Coronary artery (tissue), 2 donors: Measurements from ENCODE around the gene RAB8A.
"Not testable (repeated sequence)": the region's sequence is repeated elsewhere in the genome, so short reads cannot be mapped to it uniquely, and the experiment has no call there.

Experiments
- DNase-seq: peaks from one replicate; pipeline ENCODE4 v3.0.0-alpha.2; 2017; ENCODE audit warnings: low spot score
- H3K27ac ChIP-seq, 2 donors: fragments of 200-600 bp; sonication (generic); one replicate each; pipeline ENCODE4 v1.5.1; 2016 to 2019
- H3K4me3 ChIP-seq: fragments of 200-600 bp; sonication (generic); 2 replicates; pipeline ENCODE4 v1.5.1; 2016; ENCODE audit warnings: mild to moderate bottlenecking, moderate library complexity
- TF ChIP-seq, protein P1 (sequence below): fragments of 200-600 bp; sonication (generic); IDR thresholded peaks from one replicate; pipeline ENCODE4 v1.5.1; 2019; ENCODE audit warnings: antibody characterized with exemption

RAB8A gene

DNA sequence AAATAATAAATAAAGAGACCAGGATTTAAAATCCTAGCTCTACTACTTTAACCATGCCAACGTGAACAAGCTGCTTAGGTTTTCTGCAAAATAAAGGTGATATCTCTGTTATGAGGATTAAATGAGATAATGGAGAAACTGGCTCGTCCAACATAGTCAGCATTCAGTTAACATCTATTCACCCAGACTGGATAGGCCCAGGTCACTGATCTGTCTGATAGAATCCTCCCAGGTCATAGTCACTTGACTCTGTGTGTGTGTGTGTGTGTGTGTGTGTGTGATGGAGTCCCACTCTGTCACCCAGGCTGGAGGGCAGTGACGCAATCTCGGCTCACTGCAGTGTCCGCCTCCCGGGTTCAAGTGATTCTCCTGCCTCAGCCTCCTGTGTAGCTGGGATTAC lies 12.9 kb upstream of the RAB8A start:
- H3K27ac ChIP-seq, result peak overlapping the region in 1 of 2 donors; percentile 24
- no peak overlapping the region for H3K4me3 ChIP-seq
- TF ChIP-seq, protein P1, sequence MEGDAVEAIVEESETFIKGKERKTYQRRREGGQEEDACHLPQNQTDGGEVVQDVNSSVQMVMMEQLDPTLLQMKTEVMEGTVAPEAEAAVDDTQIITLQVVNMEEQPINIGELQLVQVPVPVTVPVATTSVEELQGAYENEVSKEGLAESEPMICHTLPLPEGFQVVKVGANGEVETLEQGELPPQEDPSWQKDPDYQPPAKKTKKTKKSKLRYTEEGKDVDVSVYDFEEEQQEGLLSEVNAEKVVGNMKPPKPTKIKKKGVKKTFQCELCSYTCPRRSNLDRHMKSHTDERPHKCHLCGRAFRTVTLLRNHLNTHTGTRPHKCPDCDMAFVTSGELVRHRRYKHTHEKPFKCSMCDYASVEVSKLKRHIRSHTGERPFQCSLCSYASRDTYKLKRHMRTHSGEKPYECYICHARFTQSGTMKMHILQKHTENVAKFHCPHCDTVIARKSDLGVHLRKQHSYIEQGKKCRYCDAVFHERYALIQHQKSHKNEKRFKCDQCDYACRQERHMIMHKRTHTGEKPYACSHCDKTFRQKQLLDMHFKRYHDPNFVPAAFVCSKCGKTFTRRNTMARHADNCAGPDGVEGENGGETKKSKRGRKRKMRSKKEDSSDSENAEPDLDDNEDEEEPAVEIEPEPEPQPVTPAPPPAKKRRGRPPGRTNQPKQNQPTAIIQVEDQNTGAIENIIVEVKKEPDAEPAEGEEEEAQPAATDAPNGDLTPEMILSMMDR, result no peak
- DNase-seq, result no peak

DNA sequence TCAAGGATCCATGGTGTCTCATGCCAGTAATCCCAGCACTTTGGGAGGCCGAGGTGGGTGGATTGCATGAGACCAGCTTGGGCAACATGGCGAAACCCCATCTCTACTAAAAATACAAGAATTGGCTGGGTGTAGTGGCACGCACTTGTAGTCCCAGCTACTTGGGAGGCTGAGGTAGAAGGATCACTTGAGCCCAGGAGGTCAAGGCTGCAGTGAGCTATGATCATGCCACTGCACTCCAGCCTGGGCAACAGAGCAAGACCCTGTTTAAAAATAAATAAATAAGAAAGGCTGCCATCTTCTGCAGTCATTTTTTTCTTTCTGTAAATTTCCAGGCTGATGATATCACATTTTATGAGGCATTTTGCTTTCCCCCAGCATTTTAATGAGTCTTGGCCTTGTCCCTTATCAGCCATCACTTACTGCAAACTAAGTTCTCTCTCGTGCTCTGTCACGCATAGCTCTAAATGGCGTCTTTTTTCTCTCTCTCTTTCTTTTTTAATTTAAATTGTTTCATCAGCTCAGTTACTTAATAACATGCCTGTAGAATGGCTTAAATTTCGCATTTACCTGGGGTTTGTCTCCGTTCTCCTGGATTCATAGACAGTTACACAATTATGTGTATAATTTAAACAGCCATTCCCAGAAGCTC lies 12.2 kb upstream of the RAB8A start:
- not testable (repeated sequence) for DNase-seq, H3K4me3 ChIP-seq, H3K27ac ChIP-seq

DNA sequence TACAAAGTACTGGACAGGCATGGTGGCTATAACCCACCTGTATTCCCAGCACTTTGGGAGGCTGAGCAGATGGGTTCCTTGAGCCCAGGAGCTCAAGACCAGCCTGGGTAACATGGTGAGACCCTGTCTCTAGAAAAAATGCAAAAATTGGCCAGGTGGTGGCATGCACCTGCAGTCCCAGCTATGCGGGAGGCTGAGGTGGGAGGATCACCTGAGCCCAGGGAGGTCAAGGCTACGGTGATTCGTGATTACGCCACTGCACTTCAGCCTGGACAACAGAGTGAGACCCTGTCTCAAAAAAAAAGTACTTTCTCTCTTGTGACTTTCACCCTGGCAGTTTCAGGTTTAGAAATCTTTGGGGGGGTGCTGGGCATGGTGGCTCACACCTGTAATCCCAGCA lies 11.2 kb upstream of the RAB8A start:
- TF ChIP-seq, protein P1, result no peak
- Histone ChIP-seq H3K4me3 (no peak overlapping the region), H3K27ac (no peak overlapping the region)
- no peak for DNase-seq

DNA sequence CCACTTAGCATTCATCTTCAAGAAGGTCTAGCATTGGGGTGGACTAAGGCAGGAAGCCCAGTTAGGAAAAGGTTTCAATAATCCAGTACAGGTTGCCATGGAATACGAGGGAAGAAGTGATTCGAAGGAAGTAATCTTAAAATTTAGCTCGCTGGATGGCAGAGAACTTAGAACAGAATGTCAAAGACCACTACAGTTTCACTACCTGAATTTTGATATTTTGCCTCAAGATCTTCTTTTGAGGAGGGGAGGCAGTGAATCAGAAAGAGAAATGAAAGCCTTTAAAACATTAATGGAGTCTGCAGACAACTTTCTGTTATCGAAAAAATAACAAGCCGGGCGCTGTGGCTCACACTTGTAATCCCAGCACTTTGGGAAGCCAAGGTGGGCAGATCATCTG lies 7.0 kb upstream of the RAB8A start:
- H3K27ac ChIP-seq, result peak overlapping the region in 1 of 2 donors; percentile 39
- no peak for DNase-seq
- TF ChIP-seq, protein P1, result no peak
- H3K4me3 ChIP-seq, result no peak overlapping the region

DNA sequence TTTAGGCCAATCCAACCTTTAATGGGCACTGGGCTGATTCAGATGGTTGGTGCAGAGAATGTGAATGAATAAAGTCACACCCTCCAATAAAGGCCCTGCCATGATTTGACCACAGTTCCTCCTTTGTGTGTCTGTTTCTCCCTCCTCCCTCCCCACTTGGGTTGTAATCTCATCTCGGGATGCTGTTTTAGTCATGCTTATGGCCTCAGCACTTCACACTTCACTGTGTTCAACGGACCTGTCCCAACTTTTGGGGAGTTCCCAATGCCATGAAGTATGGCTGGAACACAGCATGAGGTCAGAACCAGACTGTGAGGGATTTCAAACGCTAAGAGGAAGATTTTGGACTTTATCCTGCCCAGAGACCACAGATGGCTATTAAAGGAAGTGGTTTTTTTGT lies 5.6 kb upstream of the RAB8A start:
- DNase-seq, result no peak
- Histone ChIP-seq H3K27ac (peak overlapping the region in 1 of 2 donors; percentile 51), H3K4me3 (no peak overlapping the region)
- TF ChIP-seq, protein P1, result no peak

DNA sequence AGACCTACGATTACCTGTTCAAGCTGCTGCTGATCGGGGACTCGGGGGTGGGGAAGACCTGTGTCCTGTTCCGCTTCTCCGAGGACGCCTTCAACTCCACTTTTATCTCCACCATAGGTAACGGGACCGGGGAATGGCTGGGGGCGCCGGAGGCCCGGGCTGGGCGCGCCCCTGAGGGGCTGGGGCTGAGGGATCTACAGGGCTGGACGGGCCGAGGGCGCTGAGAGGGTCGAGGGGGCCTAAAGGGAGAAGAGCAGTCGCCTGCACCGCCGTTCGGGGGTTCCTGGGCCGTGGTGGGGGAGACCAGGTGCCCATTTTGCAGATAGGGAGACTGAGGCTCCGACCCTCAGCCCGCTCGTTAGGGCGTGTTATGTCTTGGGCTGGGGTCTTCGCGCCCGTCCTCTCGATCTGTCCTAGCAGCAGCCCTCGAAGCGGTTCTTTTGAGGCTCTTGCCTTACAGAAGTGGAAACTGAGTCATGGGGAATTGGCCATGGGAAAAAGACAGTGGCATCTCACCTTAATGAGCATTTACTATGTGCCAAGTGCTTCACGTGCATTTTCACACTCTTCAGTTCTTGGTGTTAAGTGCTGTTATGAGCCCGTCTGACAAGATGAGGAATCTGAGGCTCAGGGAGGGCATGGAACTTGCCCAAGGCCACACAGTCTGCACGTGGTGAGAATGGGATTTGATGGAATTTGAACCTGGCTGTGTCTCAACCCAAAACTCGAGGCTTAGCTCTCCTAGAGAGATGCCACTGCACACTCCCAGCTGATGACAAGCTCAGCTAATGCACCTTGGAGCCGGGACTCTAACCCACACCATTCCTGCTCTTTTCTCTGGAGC lies 442 bp downstream of the RAB8A start:
- TF ChIP-seq, protein P1, result no peak
- no peak for DNase-seq
- peak overlapping the region; percentile 90 to 98 for H3K27ac ChIP-seq
- peak overlapping the region; percentile 98 for H3K4me3 ChIP-seq

DNA sequence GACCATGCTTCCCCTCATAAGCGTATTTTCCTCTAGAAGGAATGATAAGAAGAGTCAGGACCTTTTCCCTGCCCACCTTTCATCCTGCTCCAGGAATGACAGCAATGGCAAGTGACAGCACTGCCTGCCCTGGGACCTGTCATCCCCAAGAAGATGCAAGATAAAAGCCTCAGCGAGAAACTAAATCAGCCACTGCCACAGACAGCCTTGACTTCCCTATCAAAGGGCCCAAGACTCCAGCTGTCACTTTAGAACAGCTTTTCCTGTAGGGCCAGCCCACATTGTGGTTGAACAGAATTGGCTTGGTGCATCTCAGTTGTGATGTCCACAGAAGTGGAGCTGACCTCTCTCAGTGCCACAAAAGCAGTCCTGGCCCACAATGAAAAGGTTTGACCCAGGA lies 1.1 kb downstream of the RAB8A start:
- peak overlapping the region in 1 of 2 donors; percentile 98 for H3K27ac ChIP-seq
- DNase-seq, result no peak
- peak overlapping the region; percentile 98 for H3K4me3 ChIP-seq
- TF ChIP-seq, protein P1, result no peak
